Endodermal cell (in vitro differentiated cells): ENCODE results near the gene STAP2. TPM values are rescaled to one million over a fixed set of nuclear protein-coding genes. Genes with fewer than 3 reads are reported as not detected.

Experiments used
- DNase-seq: peaks from one replicate; pipeline ENCODE4 v3.0.0-alpha.2; 2017
- H3K27ac ChIP-seq: 2 replicates; pipeline ENCODE4 v1.5.1; 2013; ENCODE audit warnings: mild to moderate bottlenecking, low read depth, low read length, moderate library complexity
- H3K27me3 ChIP-seq: 2 replicates; pipeline ENCODE4 v1.6.1; 2013; ENCODE audit warnings: mild to moderate bottlenecking, low read length, moderate library complexity; ENCODE audit not compliant: insufficient read depth, control insufficient read depth, poor library complexity, severe bottlenecking
- H3K36me3 ChIP-seq: 2 replicates; pipeline ENCODE4 v1.7.0; 2013; ENCODE audit warnings: mild to moderate bottlenecking, low read length, moderate library complexity; ENCODE audit not compliant: control insufficient read depth, insufficient read depth
- H3K4me1 ChIP-seq: one replicate; pipeline ENCODE4 v1.7.0; 2013; ENCODE audit warnings: low read length; ENCODE audit not compliant: control insufficient read depth, insufficient read depth
- H3K4me3 ChIP-seq: 2 replicates; pipeline ENCODE4 v1.5.1; 2013; ENCODE audit warnings: mild to moderate bottlenecking, low read length, moderate library complexity
- H3K9ac ChIP-seq: 2 replicates; pipeline ENCODE4 v1.6.1; 2013; ENCODE audit warnings: mild to moderate bottlenecking, low read length, moderate library complexity; ENCODE audit not compliant: poor library complexity, severe bottlenecking; ENCODE audit errors: extremely low read depth
- H3K9me3 ChIP-seq: 2 replicates; pipeline ENCODE4 v1.6.1; 2013; ENCODE audit warnings: mild to moderate bottlenecking, low read length, moderate library complexity; ENCODE audit not compliant: control insufficient read depth
- H3K27ac Mint-ChIP-seq: 2 replicates; pipeline ENCODE4 v1.8.0; 2020; ENCODE audit warnings: mixed read lengths
- H3K27me3 Mint-ChIP-seq: 2 replicates; pipeline ENCODE4 v1.8.0; 2021; ENCODE audit warnings: mild to moderate bottlenecking, mixed read lengths; ENCODE audit not compliant: insufficient read depth
- H3K36me3 Mint-ChIP-seq: 2 replicates; pipeline ENCODE4 v1.8.0; 2020; ENCODE audit warnings: low read depth, mixed read lengths
- H3K4me1 Mint-ChIP-seq: 2 replicates; pipeline ENCODE4 v1.8.0; 2020; ENCODE audit warnings: mixed read lengths
- H3K4me3 Mint-ChIP-seq: 2 replicates; pipeline ENCODE4 v1.8.0; 2020; ENCODE audit warnings: mild to moderate bottlenecking, moderate library complexity, mixed read lengths
- H3K9me3 Mint-ChIP-seq: 2 replicates; pipeline ENCODE4 v1.8.0; 2020; ENCODE audit warnings: mild to moderate bottlenecking, mixed read lengths
- CTCF ChIP-seq: fragments of 200-600 bp; sonication (generic); conservative IDR thresholded peaks from 2 replicates; pipeline ENCODE4 v1.5.0; 2021; ENCODE audit warnings: antibody characterized with exemption, mild to moderate bottlenecking
- WGBS, 2 experiments: methylation state at CpG; one replicate each; pipeline versions ENCODE4 v1.1.5 to v1.1.7; 2013; ENCODE audit warnings: missing lambda C conversion rate in 2 of 2, mixed read lengths in 1 of 2; ENCODE audit not compliant: insufficient coverage in 1 of 2, insufficient read length in 1 of 2; 5-methylcytosine and 5-hydroxymethylcytosine counted together
- total RNA-seq, 2 donors: library from RNA; stranded (reverse); fragmentation: NEBNext Ultra II Directional in 1 of 2; extraction: Animal tissue kit (Norgen Biotek cat#: 25700) in 1 of 2; gene quantifications; 2 replicates in 1 of 2; 3 replicates in 1 of 2; pipeline ENCODE4 v1.2.1, GENCODE V29; 2021

The STAP2 gene
- total RNA-seq, 2 donors from 2014 or later: 12.7 to 13.3 TPM

- DNase-seq: no peak
- Mint-ChIP-seq H3K4me3 (no peak overlapping the region), H3K27me3 (no peaks in the 10 kb centered on the region), H3K27ac (no peak overlapping the region), H3K9me3 (peaks cover 13% of the 10 kb centered on the region), H3K36me3 (peaks cover 58% of the 10 kb centered on the region), H3K4me1 (no peaks in the 10 kb centered on the region)
- Histone ChIP-seq H3K27ac (no peak overlapping the region), H3K9ac (no peak overlapping the region), H3K9me3 (no peaks in the 10 kb centered on the region), H3K4me1 (no peaks in the 10 kb centered on the region), H3K36me3 (peaks cover 5% of the 10 kb centered on the region), H3K27me3 (no peaks in the 10 kb centered on the region), H3K4me3 (no peak overlapping the region)
- 85 to 93% methylated on average over 8 to 11 of the region's 12 CpGs for WGBS, 2 experiments
- no peak for TF ChIP-seq CTCF
Measured at GRCh38 chr19:4313847-4314490, 24.7 kb downstream of the STAP2 start.

GRCh38 chr19:4310247-4311121 is 28.1 kb downstream of the STAP2 start:
- peak; percentile 87 for DNase-seq
- Histone ChIP-seq H3K9ac (no peak overlapping the region), H3K4me3 (no peak overlapping the region), H3K9me3 (no peaks in the 10 kb centered on the region), H3K27me3 (no peaks in the 10 kb centered on the region), H3K36me3 (peaks cover 5% of the 10 kb centered on the region), H3K4me1 (no peaks in the 10 kb centered on the region), H3K27ac (no peak overlapping the region)
- peaks cover 5% of the 10 kb centered on the region for H3K9me3 Mint-ChIP-seq
- no peaks in the 10 kb centered on the region for H3K4me1 Mint-ChIP-seq
- H3K27ac Mint-ChIP-seq: no peak overlapping the region
- no peak overlapping the region for H3K4me3 Mint-ChIP-seq
- H3K27me3 Mint-ChIP-seq: no peaks in the 10 kb centered on the region
- WGBS, 2 experiments: 93 to 94% methylated on average over 16 to 22 of the region's 22 CpGs
- peaks cover 45% of the 10 kb centered on the region for H3K36me3 Mint-ChIP-seq
- TF ChIP-seq CTCF: no peak

- peaks cover 23% of the 10 kb centered on the region for H3K36me3 Mint-ChIP-seq
- peaks cover 4% of the 10 kb centered on the region for H3K9me3 Mint-ChIP-seq
- Histone ChIP-seq H3K36me3 (peaks cover 3% of the 10 kb centered on the region), H3K9me3 (no peaks in the 10 kb centered on the region), H3K4me1 (no peaks in the 10 kb centered on the region), H3K27ac (no peak overlapping the region), H3K4me3 (no peak overlapping the region), H3K9ac (no peak overlapping the region), H3K27me3 (no peaks in the 10 kb centered on the region)
- peak overlapping the region; percentile 51 for H3K4me3 Mint-ChIP-seq
- no peak for DNase-seq
- H3K27me3 Mint-ChIP-seq: no peaks in the 10 kb centered on the region
- H3K27ac Mint-ChIP-seq: no peak overlapping the region
- H3K4me1 Mint-ChIP-seq: peaks cover 6% of the 10 kb centered on the region
- no peak for TF ChIP-seq CTCF
- 92 to 94% methylated on average over 12 to 16 of the region's 16 CpGs for WGBS, 2 experiments
Measured at GRCh38 chr19:4305659-4306058, 33.0 kb downstream of the STAP2 start.
